ENCODE measurements around the gene BACE1-AS. TPM values are rescaled to one million over a fixed set of nuclear protein-coding genes. Genes with fewer than 3 reads are reported as not detected.

Gene BACE1-AS
- total RNA-seq, 1 donor from 2014 or later, result 20.0 TPM

DNA sequence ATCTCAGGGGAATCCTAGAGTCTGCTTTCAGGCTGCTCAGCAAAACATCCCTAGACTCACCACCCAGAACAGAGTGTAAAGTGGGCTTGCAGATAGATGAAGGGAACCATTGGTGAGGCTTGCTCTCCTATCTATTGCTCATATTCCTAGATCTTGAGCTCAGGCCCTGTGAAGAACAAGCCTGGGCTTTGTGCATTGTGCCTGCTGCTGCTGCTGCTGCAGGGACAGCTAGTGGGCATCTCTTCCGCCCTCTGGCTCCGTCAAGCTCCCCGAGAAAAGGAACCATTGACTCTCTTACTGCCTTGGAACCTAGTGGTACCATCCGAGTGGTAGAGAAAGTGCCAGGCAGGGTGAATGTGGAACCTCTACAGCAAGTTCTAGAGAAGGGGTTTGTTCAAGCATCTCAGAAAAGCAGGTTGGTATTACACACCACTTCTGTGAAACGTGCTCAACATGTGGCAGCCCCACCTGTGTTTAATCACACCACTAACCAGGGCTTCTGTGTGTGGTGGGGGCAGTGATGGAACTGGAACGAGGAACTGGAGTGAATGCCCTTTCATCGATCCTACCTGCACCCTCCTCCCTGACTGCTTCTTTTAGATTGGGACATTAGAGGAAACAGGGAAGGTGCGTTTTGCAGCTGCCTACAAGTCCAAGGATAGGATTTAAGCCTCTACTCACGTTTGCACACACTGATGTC is 4.4 kb downstream of the BACE1-AS start:
- TF ChIP-seq, protein P1, sequence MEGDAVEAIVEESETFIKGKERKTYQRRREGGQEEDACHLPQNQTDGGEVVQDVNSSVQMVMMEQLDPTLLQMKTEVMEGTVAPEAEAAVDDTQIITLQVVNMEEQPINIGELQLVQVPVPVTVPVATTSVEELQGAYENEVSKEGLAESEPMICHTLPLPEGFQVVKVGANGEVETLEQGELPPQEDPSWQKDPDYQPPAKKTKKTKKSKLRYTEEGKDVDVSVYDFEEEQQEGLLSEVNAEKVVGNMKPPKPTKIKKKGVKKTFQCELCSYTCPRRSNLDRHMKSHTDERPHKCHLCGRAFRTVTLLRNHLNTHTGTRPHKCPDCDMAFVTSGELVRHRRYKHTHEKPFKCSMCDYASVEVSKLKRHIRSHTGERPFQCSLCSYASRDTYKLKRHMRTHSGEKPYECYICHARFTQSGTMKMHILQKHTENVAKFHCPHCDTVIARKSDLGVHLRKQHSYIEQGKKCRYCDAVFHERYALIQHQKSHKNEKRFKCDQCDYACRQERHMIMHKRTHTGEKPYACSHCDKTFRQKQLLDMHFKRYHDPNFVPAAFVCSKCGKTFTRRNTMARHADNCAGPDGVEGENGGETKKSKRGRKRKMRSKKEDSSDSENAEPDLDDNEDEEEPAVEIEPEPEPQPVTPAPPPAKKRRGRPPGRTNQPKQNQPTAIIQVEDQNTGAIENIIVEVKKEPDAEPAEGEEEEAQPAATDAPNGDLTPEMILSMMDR (IDR thresholded peaks at IDR 0.05; ENCODE audit: unreplicated experiment), result no peak
- H3K4me1 Mint-ChIP-seq, result peaks cover 16% of the 10 kb centered on the region
- peaks cover 30% of the 10 kb centered on the region for H3K36me3 Mint-ChIP-seq
- H3K27me3 Mint-ChIP-seq (ENCODE audit: low read depth), result no peaks in the 10 kb centered on the region
- DNase-seq (ENCODE audit: low spot score in 2 of 2, unreplicated experiment in 2 of 2), result no peak
- no peak overlapping the region for H3K27ac Mint-ChIP-seq
- H3K4me3 Mint-ChIP-seq, result no peak overlapping the region
- H3K9me3 Mint-ChIP-seq, result no peaks in the 10 kb centered on the region

DNA sequence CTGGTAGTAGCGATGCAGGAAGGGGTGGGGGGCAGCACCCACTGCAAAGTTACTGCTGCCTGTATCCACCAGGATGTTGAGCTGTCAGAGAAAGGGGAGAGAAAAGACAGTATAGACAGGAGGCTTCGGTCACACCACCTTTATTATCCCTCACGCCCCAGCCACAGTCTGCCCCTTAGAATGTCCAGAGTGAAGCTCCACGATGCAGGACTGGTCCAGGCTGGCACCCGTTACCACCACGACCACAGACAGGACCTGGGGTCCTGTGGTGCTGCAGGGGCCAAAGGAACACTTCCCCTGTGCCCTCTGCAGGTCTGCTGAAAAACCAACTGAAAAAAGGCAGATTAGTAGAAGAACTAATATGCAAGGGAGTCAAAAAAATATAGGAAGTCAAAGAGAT is 5.7 kb downstream of the BACE1-AS start:
- peaks cover 20% of the 10 kb centered on the region for H3K36me3 Mint-ChIP-seq
- TF ChIP-seq, protein P1 (IDR thresholded peaks at IDR 0.05; ENCODE audit: unreplicated experiment), result no peak
- no peak overlapping the region for H3K4me3 Mint-ChIP-seq
- H3K27me3 Mint-ChIP-seq (ENCODE audit: low read depth), result no peaks in the 10 kb centered on the region
- no peaks in the 10 kb centered on the region for H3K9me3 Mint-ChIP-seq
- no peak overlapping the region for H3K27ac Mint-ChIP-seq
- peaks cover 25% of the 10 kb centered on the region for H3K4me1 Mint-ChIP-seq
- no peak for DNase-seq (ENCODE audit: low spot score in 2 of 2, unreplicated experiment in 2 of 2)

DNA sequence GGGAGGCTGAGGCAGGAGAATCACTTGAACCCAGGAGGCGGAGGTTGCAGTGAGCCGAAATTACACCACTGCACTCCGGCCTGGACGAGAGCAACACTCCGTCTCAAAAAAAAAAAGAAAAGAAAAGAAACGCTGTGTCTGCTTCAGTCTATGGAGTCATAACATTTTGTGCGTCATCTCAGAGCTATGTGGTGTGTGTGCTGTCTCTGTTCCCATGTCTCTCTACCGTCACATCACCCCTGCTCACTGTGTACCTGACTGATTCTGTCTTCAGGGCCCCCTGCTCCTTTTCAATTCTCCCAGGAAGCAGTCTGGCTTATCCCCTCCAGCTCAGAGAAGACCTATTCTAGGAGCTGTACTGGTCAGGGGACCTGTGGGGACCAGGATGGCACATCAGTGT is 7.0 kb downstream of the BACE1-AS start:
- peaks cover 12% of the 10 kb centered on the region for H3K36me3 Mint-ChIP-seq
- TF ChIP-seq, protein P1 (IDR thresholded peaks at IDR 0.05; ENCODE audit: unreplicated experiment), result no peak
- H3K9me3 Mint-ChIP-seq, result no peaks in the 10 kb centered on the region
- no peak overlapping the region for H3K4me3 Mint-ChIP-seq
- H3K27ac Mint-ChIP-seq, result peak overlapping the region; percentile 43
- H3K27me3 Mint-ChIP-seq (ENCODE audit: low read depth), result no peaks in the 10 kb centered on the region
- no peak for DNase-seq (ENCODE audit: low spot score in 2 of 2, unreplicated experiment in 2 of 2)
- H3K4me1 Mint-ChIP-seq, result peaks cover 25% of the 10 kb centered on the region

DNA sequence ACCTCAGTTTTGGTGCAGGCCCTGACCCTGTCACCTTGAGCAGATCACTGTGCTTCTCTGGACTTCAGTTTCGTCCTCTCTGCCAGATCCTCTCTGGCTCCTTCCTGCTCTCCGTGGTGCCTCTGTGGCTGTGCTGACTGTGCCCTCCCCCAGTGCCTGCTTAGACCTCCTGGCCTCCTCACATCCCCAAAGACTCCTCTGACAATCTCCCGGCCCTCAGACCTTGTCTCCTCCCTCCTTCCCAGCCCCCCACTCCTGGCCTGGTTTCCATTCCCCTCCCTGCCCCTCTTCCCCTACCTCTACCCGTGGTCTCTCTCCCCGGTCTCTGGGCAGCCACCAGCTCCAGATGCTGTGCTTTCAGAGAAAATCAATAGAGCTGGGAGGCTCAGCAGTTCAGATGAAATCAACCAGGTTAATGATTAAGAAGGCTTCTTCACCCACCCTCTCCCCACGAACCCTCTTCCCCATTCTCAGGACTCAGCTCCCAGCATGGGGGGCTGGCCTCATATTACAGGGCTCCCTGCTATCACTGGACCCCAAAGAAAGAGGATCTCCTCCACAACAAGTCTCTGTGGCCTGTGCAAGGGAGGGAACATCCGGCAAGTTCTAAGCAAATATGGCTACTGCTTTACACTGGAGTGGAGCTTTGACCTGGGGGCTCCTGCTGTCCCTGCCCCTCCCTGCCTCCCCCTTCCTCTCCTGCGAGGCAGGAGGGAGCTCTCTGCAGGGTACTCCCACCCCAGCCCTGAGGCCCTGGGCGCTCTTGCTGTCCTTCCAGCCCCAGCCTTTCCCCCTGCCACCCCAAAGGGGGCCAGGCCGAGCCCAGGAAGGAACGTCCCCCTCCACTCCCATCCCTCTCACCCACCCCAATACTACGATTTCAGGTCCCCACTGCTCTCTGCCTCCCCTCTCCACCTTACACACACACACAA is 8.5 kb downstream of the BACE1-AS start:
- H3K36me3 Mint-ChIP-seq, result peaks cover 6% of the 10 kb centered on the region
- no peaks in the 10 kb centered on the region for H3K27me3 Mint-ChIP-seq (ENCODE audit: low read depth)
- H3K4me3 Mint-ChIP-seq, result peak overlapping the region; percentile 45
- TF ChIP-seq, protein P1 (IDR thresholded peaks at IDR 0.05; ENCODE audit: unreplicated experiment), result no peak
- no peaks in the 10 kb centered on the region for H3K9me3 Mint-ChIP-seq
- H3K27ac Mint-ChIP-seq, result peak overlapping the region; percentile 96
- DNase-seq (ENCODE audit: low spot score in 2 of 2, unreplicated experiment in 2 of 2), result no peak
- H3K4me1 Mint-ChIP-seq, result peaks cover 25% of the 10 kb centered on the region

DNA sequence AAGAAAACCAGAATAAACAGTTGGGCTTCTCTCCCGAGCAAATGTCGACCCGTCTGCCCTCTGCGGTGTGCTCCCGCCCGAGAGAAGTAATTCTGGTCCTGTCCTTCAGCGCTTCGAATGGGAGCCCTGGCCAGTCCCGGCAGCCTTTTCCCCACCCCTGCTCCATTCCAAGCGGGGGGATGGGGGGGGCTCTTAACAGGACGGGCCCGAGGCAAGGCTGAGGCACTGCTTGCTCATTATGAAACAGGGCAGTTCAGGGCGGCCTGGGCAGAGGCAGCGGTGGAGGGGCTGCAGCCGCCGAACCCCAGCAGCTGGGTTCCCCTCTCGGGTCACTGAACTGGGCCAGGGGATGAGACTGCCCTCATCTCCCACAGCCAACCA is 9.1 kb downstream of the BACE1-AS start:
- Mint-ChIP-seq H3K36me3 (peaks cover 2% of the 10 kb centered on the region), H3K9me3 (no peaks in the 10 kb centered on the region), H3K27me3 (ENCODE audit: low read depth) (no peaks in the 10 kb centered on the region), H3K4me1 (peaks cover 25% of the 10 kb centered on the region), H3K4me3 (peak overlapping the region; percentile 45), H3K27ac (peak overlapping the region; percentile 96)
- peak; percentile 40 to 58 for DNase-seq (ENCODE audit: low spot score in 2 of 2, unreplicated experiment in 2 of 2)
- TF ChIP-seq, protein P1 (IDR thresholded peaks at IDR 0.05; ENCODE audit: unreplicated experiment), result no peak
